HepG2 (cell line): ENCODE data around the gene EZH1. TPM values are rescaled to one million over a fixed set of nuclear protein-coding genes. Genes with fewer than 3 reads are reported as not detected.
A peak's percentile ranks its signal among the peaks of the same experiment; 100 is the strongest.

Experiments
- ARNT2 ChIP-seq: sonication (generic); formaldehyde crosslinking; IDR thresholded peaks from 2 replicates; pipeline ENCODE4 v1.8.0; 2022; ENCODE audit warnings: mild to moderate bottlenecking, low read depth, missing genetic modification reagents, moderate library complexity
- GATAD1 ChIP-seq: IDR thresholded peaks from 2 replicates; pipeline ENCODE4 v1.6.1; 2016; ENCODE audit warnings: missing genetic modification reagents, missing compliant biosample characterization
- PAF1 ChIP-seq: IDR thresholded peaks from 2 replicates; pipeline ENCODE4 v1.6.1; 2016; ENCODE audit warnings: missing genetic modification reagents, missing compliant biosample characterization
- PAXIP1 ChIP-seq: sonication (generic); formaldehyde crosslinking; conservative IDR thresholded peaks from 2 replicates; pipeline ENCODE4 v1.4.0; 2020; ENCODE audit warnings: mild to moderate bottlenecking, missing genetic modification reagents, moderate library complexity
- SRY ChIP-seq: sonication (generic); formaldehyde crosslinking; IDR thresholded peaks from 2 replicates; pipeline ENCODE4 v1.8.0; 2022; ENCODE audit warnings: mild to moderate bottlenecking, missing genetic modification reagents
- ZNF260 ChIP-seq: sonication (generic); formaldehyde crosslinking; IDR thresholded peaks from 2 replicates; pipeline ENCODE4 v1.4.0; 2020; ENCODE audit warnings: missing genetic modification reagents, low read depth, mild to moderate bottlenecking, borderline replicate concordance
- ZNF430 ChIP-seq: sonication (generic); formaldehyde crosslinking; IDR thresholded peaks from 2 replicates; pipeline ENCODE4 v1.9.0; 2021; ENCODE audit warnings: mild to moderate bottlenecking, missing genetic modification reagents
- ZNF766 ChIP-seq: sonication (generic); formaldehyde crosslinking; IDR thresholded peaks from 2 replicates; pipeline ENCODE4 v1.5.0; 2020; ENCODE audit warnings: missing genetic modification reagents, borderline replicate concordance
- polyA plus RNA-seq, 8 experiments: library from polyadenylated mRNA; depleted of rRNA in 3 of 8; stranded (reverse) in 7 of 8; unstranded in 1 of 8; fragments of >200 nt; fragmentation: Illumina TruSeq in 4 of 8; extraction: Trizol in 4 of 8; gene quantifications; 2 replicates each; pipeline versions ENCODE4 v1.2.1 to v1.2.3, GENCODE V29; 2011 to 2016; ENCODE audit warnings: low read depth in 4 of 8, missing spikeins in 1 of 8, mixed read lengths in 1 of 8; ENCODE audit not compliant: insufficient read depth in 1 of 8
- total RNA-seq, 5 experiments: library from RNA; depleted of rRNA; stranded (reverse); fragments of >200 nt; fragmentation: Illumina TruSeq; extraction: Trizol; gene quantifications; 2 replicates each; pipeline ENCODE4 v1.2.3, GENCODE V29; 2016; ENCODE audit warnings: low read depth in 1 of 5
- TF ChIP-seq, protein P1 (sequence below): sonication (generic); formaldehyde crosslinking; IDR thresholded peaks from 2 replicates; pipeline ENCODE4 v1.5.0; 2020; ENCODE audit warnings: mild to moderate bottlenecking, missing genetic modification reagents
- TF ChIP-seq, protein P2 (sequence below): sonication (generic); formaldehyde crosslinking; IDR thresholded peaks from one replicate; pipeline ENCODE4 v1.5.1; 2020; ENCODE audit warnings: mild to moderate bottlenecking, missing genetic modification reagents; ENCODE audit errors: not compliant biosample characterization
- TF ChIP-seq, protein P3 (sequence below): IDR thresholded peaks from 2 replicates; pipeline ENCODE4 v1.6.1; 2018; ENCODE audit warnings: missing genetic modification reagents, mild to moderate bottlenecking, missing compliant biosample characterization

Gene EZH1
- total and polyA plus RNA-seq, 2 of the 13 experiments (the other 11 are each of a cell fraction or from before 2014, with no cell fraction given) = 11.6 to 24.0 TPM

DNA sequence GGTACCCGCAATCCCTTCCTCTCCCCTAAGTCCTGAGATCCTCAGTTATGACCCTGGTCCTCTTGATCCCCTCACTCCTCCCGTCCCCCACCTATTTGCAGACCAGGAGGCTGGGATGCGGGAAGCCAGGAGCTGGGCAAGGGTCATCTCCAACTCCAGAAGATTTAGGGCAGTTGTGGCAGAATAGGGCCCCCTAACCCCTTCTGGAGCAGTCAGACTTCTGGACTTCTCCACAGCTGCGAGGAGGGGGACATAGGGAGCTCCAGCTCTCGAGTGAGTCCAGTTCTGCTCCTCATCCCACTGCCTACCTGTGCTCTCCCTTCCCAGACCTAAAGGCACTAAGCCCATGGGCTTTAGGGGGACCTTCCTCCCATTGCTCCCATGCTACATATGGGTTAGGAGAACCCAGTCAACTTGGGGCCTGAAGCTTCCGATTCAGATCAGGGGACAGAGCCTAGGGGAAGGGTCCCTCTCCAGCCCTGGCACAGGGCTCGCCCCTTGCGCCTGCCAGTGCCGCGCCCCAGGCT, 36.9 kb upstream of the EZH1 start (continued):
- TF ChIP-seq PAF1 (CRISPR knock-in tag) = 0 out of 2 replicates have a peak, but pooled peaks have one; percentile 17
- no peak for TF ChIP-seq ZNF260 (CRISPR knock-in tag)
- no peak for TF ChIP-seq ZNF766
- TF ChIP-seq PAXIP1 = no peak
- TF ChIP-seq ZNF430 (CRISPR knock-in tag) = 0 out of 2 replicates have a peak, but pooled peaks have one; percentile 56
- TF ChIP-seq GATAD1 = 0 out of 2 replicates have a peak, but pooled peaks have one; percentile 1
- TF ChIP-seq, protein P1, sequence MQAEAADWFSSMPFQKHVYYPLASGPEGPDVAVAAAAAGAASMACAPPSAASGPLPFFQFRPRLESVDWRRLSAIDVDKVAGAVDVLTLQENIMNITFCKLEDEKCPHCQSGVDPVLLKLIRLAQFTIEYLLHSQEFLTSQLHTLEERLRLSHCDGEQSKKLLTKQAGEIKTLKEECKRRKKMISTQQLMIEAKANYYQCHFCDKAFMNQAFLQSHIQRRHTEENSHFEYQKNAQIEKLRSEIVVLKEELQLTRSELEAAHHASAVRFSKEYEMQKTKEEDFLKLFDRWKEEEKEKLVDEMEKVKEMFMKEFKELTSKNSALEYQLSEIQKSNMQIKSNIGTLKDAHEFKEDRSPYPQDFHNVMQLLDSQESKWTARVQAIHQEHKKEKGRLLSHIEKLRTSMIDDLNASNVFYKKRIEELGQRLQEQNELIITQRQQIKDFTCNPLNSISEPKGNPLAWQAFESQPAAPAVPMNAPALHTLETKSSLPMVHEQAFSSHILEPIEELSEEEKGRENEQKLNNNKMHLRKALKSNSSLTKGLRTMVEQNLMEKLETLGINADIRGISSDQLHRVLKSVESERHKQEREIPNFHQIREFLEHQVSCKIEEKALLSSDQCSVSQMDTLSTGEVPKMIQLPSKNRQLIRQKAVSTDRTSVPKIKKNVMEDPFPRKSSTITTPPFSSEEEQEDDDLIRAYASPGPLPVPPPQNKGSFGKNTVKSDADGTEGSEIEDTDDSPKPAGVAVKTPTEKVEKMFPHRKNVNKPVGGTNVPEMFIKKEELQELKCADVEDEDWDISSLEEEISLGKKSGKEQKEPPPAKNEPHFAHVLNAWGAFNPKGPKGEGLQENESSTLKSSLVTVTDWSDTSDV (CRISPR knock-in tag) = no peak
- 0 out of 2 replicates have a peak, but pooled peaks have one; percentile 11 for TF ChIP-seq SRY (CRISPR knock-in tag)
- TF ChIP-seq, protein P2, sequence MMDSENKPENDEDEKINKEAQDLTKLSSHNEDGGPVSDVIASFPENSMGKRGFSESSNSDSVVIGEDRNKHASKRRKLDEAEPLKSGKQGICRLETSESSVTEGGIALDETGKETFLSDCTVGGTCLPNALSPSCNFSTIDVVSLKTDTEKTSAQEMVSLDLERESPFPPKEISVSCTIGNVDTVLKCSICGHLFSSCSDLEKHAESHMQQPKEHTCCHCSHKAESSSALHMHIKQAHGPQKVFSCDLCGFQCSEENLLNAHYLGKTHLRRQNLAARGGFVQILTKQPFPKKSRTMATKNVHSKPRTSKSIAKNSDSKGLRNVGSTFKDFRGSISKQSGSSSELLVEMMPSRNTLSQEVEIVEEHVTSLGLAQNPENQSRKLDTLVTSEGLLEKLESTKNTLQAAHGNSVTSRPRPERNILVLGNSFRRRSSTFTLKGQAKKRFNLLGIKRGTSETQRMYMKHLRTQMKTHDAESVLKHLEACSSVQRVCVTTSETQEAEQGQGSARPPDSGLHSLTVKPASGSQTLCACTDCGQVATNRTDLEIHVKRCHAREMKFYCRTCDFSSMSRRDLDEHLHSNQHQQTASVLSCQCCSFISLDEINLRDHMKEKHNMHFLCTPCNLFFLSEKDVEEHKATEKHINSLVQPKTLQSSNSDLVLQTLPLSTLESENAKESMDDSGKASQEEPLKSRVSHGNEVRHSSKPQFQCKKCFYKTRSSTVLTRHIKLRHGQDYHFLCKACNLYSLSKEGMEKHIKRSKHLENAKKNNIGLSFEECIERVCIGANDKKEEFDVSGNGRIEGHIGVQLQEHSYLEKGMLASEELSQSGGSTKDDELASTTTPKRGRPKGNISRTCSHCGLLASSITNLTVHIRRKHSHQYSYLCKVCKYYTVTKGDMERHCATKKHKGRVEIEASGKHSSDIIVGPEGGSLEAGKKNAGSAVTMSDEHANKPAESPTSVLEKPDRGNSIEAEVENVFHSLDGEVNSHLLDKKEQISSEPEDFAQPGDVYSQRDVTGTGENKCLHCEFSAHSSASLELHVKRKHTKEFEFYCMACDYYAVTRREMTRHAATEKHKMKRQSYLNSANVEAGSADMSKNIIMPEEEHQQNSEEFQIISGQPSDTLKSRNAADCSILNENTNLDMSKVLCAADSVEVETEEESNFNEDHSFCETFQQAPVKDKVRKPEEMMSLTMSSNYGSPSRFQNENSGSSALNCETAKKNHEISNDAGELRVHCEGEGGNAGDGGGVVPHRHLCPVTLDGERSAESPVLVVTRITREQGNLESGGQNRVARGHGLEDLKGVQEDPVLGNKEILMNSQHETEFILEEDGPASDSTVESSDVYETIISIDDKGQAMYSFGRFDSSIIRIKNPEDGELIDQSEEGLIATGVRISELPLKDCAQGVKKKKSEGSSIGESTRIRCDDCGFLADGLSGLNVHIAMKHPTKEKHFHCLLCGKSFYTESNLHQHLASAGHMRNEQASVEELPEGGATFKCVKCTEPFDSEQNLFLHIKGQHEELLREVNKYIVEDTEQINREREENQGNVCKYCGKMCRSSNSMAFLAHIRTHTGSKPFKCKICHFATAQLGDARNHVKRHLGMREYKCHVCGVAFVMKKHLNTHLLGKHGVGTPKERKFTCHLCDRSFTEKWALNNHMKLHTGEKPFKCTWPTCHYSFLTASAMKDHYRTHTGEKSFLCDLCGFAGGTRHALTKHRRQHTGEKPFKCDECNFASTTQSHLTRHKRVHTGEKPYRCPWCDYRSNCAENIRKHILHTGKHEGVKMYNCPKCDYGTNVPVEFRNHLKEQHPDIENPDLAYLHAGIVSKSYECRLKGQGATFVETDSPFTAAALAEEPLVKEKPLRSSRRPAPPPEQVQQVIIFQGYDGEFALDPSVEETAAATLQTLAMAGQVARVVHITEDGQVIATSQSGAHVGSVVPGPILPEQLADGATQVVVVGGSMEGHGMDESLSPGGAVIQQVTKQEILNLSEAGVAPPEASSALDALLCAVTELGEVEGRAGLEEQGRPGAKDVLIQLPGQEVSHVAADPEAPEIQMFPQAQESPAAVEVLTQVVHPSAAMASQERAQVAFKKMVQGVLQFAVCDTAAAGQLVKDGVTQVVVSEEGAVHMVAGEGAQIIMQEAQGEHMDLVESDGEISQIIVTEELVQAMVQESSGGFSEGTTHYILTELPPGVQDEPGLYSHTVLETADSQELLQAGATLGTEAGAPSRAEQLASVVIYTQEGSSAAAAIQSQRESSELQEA (CRISPR knock-in tag) = no peak
- TF ChIP-seq ARNT2 (CRISPR knock-in tag) = peak; percentile 60; the same call in 1 of the 2 replicates
- TF ChIP-seq, protein P3, sequence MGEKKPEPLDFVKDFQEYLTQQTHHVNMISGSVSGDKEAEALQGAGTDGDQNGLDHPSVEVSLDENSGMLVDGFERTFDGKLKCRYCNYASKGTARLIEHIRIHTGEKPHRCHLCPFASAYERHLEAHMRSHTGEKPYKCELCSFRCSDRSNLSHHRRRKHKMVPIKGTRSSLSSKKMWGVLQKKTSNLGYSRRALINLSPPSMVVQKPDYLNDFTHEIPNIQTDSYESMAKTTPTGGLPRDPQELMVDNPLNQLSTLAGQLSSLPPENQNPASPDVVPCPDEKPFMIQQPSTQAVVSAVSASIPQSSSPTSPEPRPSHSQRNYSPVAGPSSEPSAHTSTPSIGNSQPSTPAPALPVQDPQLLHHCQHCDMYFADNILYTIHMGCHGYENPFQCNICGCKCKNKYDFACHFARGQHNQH (CRISPR knock-in tag) = 0 out of 2 replicates have a peak, but pooled peaks have one; percentile 5
